EH (cell line): ENCODE measurements around the gene NELL1.

ENCODE experiments used
- DNase-seq: peaks from one replicate; pipeline ENCODE4 v3.0.0-alpha.2; 2015; ENCODE audit warnings: low read depth

Gene NELL1

DNA sequence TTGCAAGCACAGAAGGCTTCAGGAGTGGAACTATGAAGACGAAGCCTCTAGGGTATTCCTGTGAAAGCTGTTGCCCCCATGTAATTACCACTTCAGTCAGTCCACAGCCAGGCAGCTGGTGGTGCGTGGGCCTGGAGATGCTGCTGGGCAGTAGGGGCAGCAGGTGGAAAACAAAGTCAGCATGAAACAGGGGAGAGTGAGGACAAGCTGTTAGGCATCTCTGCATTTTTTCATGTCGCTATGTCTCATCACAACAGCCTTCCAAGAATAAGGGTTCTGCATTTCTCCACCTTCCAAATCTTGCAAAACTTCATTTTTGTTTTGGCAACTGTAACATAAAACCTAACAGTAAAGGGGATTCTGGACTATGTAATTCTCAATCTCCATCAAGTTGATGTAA, 757.5 kb downstream of the NELL1 start:
- no peak for DNase-seq

- DNase-seq: no peak
These were observed 758.3 kb downstream of the NELL1 start for GRCh38 chr11:21427726-21428125.

DNA sequence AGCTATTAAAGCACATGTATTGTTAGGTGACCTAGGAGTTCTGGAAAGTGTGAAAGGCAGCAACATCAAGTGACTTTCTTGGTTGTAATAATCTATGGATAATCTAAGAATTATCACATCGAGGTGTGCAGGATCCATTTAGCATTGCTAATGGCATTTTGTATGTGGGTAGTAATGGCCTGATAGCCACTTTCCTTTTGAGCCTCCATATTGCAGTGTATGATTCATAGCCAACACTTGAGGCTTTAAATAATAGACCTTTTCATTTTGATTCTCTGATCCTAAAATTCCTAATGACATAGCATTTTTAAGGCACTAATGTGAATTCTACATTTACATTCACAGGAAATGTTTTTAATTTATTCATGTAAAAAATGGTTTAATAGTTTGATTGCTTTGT, 759.4 kb downstream of the NELL1 start:
- DNase-seq: no peak

DNA sequence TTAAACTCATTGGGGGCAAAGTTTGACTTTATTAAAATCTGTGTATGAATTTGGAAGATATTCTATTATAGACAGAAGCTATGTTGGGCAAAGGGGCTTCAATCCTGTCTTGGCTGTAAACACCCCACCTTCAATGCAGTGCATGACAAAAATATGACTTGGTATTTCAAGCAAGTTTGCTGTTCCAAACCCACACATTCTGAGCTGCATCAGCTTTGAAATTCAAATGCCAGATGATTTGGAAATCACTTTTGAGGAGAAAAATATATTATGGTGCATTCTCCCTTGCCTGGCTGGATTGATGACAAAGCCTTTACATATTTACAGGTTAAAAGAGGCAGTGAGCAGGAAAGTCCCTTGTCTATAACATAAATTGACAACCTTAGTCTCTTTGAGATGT, 760.0 kb downstream of the NELL1 start:
- no peak for DNase-seq

DNA sequence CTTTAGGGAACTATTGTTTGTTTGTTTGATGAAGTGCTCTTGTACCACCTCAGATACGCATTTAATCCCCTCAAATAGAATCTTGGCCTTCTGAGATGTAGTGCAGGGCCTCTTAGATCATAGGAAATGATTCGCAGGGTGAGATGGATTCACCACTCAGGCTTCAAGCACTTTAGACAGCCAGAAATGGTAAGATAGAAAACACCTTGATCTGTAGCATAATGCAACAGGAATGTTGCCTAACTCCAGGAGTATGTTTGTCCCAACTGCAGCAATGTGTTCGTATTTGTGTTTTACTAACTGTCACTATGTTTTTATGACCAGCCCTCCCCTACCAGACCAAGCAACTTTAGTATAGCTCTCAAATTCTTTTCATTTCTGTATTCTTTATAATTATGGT, 761.2 kb downstream of the NELL1 start:
- DNase-seq: no peak

GRCh38 chr11:21446939-21447590, 777.7 kb downstream of the NELL1 start:
- no peak for DNase-seq

DNA sequence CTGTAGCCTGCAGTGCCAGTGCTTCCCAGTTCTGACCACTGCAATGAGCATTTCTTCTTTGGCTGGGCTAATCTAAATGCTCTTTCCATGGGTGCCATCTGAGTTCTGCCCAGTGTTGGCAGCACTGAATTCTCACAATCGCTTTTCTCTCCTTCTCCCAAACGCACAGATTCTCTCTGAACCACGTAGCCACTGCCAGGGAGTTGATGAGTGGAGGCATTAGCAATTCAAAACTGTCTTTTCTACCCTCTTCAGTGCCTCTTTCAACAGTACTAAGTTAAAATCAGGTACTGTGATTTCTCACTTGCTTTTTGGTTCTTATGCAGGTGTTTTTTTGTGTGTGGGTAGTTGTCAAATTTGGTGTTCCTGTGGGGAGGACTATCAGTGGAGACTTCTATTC, 778.5 kb downstream of the NELL1 start:
- no peak for DNase-seq

GRCh38 chr11:21456186-21456585, 786.8 kb downstream of the NELL1 start:
- no peak for DNase-seq

- no peak for DNase-seq
These were observed 790.7 kb downstream of the NELL1 start for GRCh38 chr11:21460082-21460481.

DNA sequence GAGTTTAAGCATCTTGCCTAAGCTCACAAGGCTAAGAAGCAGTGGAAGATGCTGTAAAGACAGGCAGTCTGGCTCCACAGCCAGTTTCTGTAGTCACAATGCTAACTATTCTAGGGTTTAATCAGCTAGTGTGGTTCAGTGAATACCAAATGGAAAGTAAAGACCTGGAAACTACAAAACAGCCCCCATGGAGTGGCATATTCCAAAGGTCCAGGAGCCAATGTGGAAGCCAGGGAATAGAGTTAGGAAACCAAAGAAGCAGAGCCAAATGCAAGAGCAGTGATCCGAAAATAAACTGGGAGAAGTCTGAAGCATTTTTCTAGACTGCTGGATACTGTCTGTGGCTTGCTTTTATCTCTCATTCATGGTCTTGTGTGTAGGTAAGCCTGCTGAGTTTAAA, 792.3 kb downstream of the NELL1 start:
- DNase-seq: no peak

DNA sequence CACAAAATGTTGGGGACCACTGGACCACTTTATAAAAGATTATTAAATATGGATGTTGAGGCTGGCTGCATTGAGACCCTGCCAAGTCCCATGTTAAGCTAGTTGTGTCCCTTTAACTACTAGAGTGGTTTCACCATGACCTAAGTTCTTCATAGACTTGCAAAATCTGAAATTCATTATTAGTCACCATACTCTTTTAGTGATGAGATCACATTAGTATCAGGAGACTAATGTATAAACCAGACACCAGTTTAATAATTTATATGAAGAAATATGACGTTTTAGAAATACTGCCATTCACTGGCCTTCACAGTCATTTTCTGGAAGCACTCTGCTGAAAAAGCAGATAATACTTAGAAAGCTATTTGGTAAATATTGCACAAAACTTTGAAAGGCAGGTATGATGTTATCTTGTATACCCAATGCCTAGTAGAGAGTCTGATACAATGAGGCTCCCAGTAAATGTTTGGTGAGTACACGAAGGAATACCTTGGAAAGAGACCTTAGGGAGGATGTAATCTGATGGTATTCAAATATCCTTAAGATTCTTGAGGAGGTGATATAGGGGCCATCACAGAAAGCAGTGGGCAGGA, 795.3 kb downstream of the NELL1 start:
- no peak for DNase-seq

DNA sequence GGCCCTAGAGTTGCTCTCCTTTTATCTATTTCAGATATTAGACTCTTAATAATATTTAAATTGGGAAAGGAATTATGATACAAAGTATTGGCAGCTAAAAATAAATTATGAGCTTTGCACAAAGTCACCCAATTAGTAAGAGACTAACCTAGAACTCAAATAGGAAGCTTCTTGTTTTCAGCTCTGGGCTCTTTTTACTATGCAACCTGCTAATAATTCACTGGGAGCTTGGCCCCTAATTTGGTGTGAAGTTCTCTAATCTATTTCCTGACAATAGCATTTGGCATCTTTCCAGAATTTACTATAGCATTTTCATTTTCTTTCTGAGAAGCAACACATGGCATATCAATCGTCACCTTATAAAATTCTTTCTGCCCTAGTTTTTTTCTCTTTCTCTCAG, 795.8 kb downstream of the NELL1 start:
- DNase-seq: no peak

DNA sequence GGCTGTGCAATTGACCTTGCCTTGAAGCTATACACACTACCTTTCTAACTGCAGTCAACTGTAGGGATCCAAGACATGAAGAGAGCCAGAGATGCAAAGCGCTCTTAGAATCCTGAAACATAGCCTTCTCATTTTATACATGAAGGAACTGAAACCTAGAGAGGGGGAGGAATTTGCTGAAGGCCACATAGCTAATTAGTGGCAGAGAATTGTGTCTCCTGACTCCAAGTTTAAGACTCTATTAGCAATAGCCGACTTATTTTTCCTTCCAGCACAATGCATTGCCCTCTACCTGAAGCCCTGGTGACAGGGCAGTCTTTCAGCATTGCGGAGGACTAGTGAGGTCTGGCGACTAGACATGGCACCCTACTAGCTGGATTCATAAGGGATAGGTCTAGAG, 796.5 kb downstream of the NELL1 start:
- DNase-seq: no peak

DNA sequence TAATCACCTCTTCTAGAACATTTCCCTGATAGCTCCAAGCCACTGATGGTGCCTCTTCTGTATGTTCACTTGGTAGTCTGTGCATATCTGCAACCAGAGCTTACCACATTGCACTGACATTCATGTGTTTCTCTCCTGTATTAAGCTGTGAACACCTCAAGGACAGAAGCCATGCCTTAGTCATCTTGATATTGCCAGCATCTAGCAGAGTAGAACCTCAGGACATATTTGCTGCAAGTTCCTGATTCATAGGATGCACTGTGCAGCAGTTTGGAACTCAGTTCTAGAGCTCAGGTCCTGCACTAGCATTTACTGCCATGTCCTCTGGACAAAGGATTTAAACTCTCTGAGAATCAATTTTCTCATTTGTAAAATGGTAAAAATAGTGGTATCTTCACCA, 801.1 kb downstream of the NELL1 start:
- DNase-seq: no peak

- no peak for DNase-seq
These were observed 802.9 kb downstream of the NELL1 start for GRCh38 chr11:21472261-21472660.

- no peak for DNase-seq
These were observed 805.1 kb downstream of the NELL1 start for GRCh38 chr11:21474529-21474928.

DNA sequence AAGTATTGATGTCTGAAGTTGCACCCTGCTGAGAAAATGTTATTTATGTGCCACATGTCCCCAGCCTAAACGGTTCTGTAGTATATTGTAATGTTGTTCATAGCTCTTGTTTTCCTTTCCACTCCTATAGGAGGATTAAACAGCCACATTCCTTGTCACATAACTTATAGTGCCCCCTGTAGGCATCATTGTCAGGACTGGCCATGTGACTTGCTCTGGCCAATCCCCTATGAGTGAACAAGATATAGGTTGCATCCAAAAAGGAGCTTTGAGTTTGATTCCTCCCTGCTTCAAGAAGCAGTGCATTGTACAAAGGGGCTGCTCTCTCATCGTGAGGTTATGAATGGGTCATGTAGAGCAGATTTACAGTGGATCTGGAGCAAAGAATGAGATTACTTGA, 805.9 kb downstream of the NELL1 start:
- DNase-seq: no peak

GRCh38 chr11:21476588-21476987, 807.2 kb downstream of the NELL1 start:
- DNase-seq: no peak

- no peak for DNase-seq
These were observed 810.9 kb downstream of the NELL1 start for GRCh38 chr11:21480240-21480639.

- no peak for DNase-seq
These were observed 811.9 kb downstream of the NELL1 start for GRCh38 chr11:21481255-21481654.

GRCh38 chr11:21484039-21484438, 814.7 kb downstream of the NELL1 start:
- DNase-seq: no peak

DNA sequence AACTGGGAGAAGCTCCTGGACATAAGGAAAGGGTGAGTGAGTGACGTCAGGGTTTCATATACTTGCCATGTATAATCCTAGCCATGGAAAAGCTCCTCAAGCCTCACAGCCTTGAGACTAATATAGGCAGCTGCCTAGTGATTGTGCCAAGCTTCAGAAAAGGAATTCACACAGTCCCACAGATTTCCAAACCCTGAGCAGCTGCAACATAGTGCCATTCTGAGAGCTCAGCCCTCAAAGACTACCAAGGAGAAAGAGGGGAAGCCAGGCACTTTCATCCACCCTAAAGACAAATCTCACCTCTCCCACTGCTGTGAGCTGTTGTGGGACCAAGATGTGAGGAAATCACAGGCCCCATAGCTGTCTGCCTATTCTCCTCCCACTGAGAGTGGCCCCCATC, 815.6 kb downstream of the NELL1 start:
- DNase-seq: no peak

DNA sequence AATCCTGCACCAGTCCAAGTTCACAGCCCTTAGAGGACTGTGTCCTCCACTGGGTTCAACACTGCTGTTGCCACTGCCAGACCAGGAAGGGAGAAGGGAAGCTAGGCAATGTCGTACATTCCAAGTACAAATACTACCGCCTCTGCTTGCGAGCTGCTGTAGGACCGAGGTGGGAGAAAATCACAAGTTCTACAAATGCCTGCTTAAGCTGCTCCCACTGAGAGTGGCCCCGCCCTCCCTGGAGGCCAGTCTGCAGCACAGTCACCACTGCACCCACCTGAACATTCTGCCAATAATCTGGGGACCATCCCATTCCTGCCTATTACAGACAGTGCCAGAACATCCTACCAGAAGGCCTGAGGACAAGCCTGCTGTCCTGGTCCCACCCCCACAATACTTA, 816.0 kb downstream of the NELL1 start:
- no peak for DNase-seq

DNA sequence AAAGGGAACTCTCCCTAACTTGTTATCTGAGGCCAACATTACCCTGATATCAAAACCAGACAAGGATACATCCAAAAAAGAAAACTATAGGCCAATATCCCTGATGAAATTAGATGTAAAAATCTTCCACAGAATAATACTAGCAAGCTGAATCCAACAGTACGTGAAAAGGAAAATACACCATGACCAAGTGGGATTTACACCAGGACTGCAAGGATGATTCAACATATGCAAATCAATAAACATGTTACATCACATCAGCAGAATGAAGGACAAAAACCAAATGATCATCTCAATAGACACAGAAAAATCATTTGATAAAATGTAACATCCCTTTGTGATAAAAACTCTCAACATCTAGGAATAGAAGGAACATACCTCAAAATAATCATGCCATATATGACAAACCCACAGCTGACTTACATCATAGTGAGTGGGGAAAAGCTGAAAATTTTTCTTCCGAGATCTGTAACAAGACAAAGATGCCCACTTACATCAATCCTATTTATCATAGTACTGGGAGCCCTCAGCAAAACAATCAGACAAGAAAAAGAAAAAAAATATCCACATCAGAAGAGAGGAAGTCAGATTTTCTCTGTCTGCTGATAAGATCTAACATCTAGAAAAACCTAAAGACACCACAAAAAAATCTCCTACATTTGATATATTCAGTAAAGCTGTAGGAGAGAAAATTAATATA, 820.2 kb downstream of the NELL1 start:
- no peak for DNase-seq
